ENCODE results near the gene FHIT. TPM values are rescaled to one million over a fixed set of nuclear protein-coding genes. Genes with fewer than 3 reads are reported as not detected.
A peak's percentile ranks its signal among the peaks of the same experiment; 100 is the strongest.

The FHIT gene
- total and polyA plus RNA-seq, 4 donors = 6.9 to 16.5 (median 9.9) TPM

DNA sequence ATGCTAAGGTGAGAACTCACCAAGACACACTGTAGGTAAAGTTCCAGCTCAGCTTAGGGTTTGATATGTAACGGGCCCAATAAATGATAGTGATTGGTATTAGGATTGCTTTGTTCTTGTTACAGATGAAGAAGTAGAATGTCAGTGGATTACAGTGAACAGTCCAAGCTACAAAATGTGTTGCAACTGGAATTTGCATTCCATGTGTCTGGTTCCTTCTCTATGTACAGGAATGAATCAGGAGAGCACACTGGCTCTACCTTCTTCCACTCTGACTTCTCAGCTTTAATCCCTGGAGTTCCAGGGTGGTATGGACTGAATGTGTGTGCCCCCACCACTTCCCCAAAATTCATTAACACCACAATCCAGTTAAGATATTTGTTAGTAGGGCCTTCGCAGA is 1471.0 kb downstream of the FHIT start:
- H3K4me3 ChIP-seq (ENCODE audit: low read depth, low read length) = no peak overlapping the region
- WGBS (ENCODE audit: insufficient coverage) = 86% methylated on average over 1 of the region's 2 CpGs
- no peaks in the 10 kb centered on the region for H3K4me1 ChIP-seq (ENCODE audit: control insufficient read depth, insufficient read depth, low read length)
- no peaks in the 10 kb centered on the region for H3K36me3 ChIP-seq (ENCODE audit: control insufficient read depth, insufficient read depth, low read length)
- no peak overlapping the region for H3K27ac ChIP-seq (ENCODE audit: low read depth, low read length)
- no peaks in the 10 kb centered on the region for H3K9me3 ChIP-seq (ENCODE audit: control insufficient read depth, insufficient read depth, low read length)
- no peak for DNase-seq (ENCODE audit: low read depth in 4 of 6, low spot score in 6 of 6)
- no peaks in the 10 kb centered on the region for H3K27me3 ChIP-seq (ENCODE audit: control insufficient read depth, insufficient read depth, low read length)

DNA sequence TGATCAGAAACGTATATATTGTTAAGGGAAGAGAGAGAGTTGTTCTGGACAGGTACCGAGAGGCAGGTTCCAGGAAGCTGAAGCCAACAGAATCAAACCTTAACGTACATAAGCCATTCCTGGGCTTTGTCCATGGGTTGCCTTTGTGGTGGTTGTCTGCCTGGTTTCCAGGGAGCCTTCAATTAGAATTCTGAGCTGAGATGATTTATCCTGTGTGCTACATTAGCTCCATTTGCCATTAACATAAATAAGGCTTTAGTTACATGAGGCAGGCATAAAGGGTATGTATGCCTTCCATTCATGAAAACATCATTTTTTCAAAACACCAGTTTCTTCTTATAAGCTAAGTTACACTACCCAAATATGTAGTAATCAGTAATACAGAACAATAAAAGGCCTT is 1472.0 kb downstream of the FHIT start:
- DNase-seq (ENCODE audit: low read depth in 4 of 6, low spot score in 6 of 6) = no peak
- no peak overlapping the region for H3K4me3 ChIP-seq (ENCODE audit: low read depth, low read length)
- no peaks in the 10 kb centered on the region for H3K4me1 ChIP-seq (ENCODE audit: control insufficient read depth, insufficient read depth, low read length)
- no peaks in the 10 kb centered on the region for H3K9me3 ChIP-seq (ENCODE audit: control insufficient read depth, insufficient read depth, low read length)
- no peaks in the 10 kb centered on the region for H3K27me3 ChIP-seq (ENCODE audit: control insufficient read depth, insufficient read depth, low read length)
- H3K27ac ChIP-seq (ENCODE audit: low read depth, low read length) = no peak overlapping the region
- WGBS (ENCODE audit: insufficient coverage) = 88% methylated on average over 1 of the region's 3 CpGs
- no peaks in the 10 kb centered on the region for H3K36me3 ChIP-seq (ENCODE audit: control insufficient read depth, insufficient read depth, low read length)

DNA sequence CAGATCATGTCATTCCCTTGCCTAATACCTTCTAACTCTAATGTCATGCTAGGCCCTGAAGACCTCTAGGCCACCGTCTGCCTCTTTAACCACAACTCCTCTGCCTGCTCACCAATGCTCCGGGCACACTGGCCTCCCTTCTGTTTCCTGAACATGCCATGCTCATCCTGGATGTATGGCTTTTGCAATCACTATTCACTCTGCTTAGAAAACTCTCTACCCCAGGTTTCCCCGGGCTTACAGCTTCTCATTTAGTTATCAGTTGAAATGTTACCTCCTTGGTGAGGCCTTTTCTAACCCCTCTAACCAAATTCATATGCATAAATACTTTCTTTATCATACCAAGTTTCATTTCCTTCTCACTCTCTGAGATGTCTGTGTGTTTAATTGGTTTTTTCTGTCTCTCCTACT is 1473.6 kb downstream of the FHIT start:
- Histone ChIP-seq H3K27me3 (ENCODE audit: control insufficient read depth, insufficient read depth, low read length) (no peaks in the 10 kb centered on the region), H3K36me3 (ENCODE audit: control insufficient read depth, insufficient read depth, low read length) (no peaks in the 10 kb centered on the region), H3K4me3 (ENCODE audit: low read depth, low read length) (no peak overlapping the region), H3K4me1 (ENCODE audit: control insufficient read depth, insufficient read depth, low read length) (no peaks in the 10 kb centered on the region), H3K9me3 (ENCODE audit: control insufficient read depth, insufficient read depth, low read length) (no peaks in the 10 kb centered on the region), H3K27ac (ENCODE audit: low read depth, low read length) (no peak overlapping the region)
- WGBS (ENCODE audit: insufficient coverage) = 91% methylated on average over 2 of the region's 3 CpGs
- DNase-seq (ENCODE audit: low read depth in 4 of 6, low spot score in 6 of 6) = no peak

DNA sequence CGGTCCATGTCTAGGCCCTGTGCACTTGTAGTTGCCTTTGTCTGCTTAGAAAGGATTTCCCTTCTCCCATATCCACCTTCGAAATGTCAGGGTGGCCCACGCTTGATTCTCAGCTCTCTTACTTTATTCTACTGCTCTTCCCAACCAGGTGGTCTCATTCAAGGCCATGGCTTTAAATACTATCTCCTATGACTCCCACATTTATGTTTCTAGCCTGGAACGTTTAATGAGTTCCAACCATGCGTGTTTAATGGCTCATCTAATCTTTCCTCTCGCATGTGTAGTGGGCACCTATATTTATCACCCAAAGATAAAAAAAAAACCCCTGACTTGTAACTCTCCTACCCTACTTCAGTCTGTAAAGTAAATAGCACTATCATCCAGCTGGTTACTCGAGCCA is 1474.2 kb downstream of the FHIT start:
- Histone ChIP-seq H3K36me3 (ENCODE audit: control insufficient read depth, insufficient read depth, low read length) (no peaks in the 10 kb centered on the region), H3K4me1 (ENCODE audit: control insufficient read depth, insufficient read depth, low read length) (no peaks in the 10 kb centered on the region), H3K4me3 (ENCODE audit: low read depth, low read length) (no peak overlapping the region), H3K27ac (ENCODE audit: low read depth, low read length) (no peak overlapping the region), H3K27me3 (ENCODE audit: control insufficient read depth, insufficient read depth, low read length) (no peaks in the 10 kb centered on the region), H3K9me3 (ENCODE audit: control insufficient read depth, insufficient read depth, low read length) (no peaks in the 10 kb centered on the region)
- no peak for DNase-seq (ENCODE audit: low read depth in 4 of 6, low spot score in 6 of 6)
- WGBS (ENCODE audit: insufficient coverage) = 90% methylated on average over 7 of the region's 7 CpGs

DNA sequence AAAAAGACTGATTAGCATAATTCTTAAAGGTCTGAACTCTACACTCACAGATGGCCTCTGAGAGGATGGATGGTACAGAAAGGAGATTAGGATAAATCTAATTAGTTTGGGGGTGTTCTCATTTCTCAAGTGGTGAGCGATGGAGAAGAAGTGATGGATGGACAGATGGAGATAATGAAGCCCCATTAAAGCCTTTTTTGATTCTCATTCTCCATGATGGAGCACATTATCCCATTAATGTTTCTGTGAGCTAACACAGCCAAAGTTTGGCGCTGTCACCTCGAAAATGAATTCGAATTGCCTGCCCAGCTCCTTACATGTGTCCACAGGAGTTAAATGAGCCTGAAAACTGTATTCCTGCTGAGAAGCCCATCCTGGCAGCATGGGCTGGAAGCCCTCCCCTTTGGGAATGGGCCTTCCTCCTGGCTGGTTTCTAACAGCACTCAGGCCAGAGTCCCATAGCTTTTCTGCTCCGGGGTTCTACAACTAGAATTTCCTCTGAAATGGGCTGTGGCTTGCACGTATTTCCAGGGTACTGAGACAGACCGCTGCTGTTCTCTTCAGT is 1475.4 kb downstream of the FHIT start:
- Histone ChIP-seq H3K27ac (ENCODE audit: low read depth, low read length) (no peak overlapping the region), H3K36me3 (ENCODE audit: control insufficient read depth, insufficient read depth, low read length) (no peaks in the 10 kb centered on the region), H3K27me3 (ENCODE audit: control insufficient read depth, insufficient read depth, low read length) (no peaks in the 10 kb centered on the region), H3K4me3 (ENCODE audit: low read depth, low read length) (no peak overlapping the region), H3K9me3 (ENCODE audit: control insufficient read depth, insufficient read depth, low read length) (no peaks in the 10 kb centered on the region), H3K4me1 (ENCODE audit: control insufficient read depth, insufficient read depth, low read length) (no peaks in the 10 kb centered on the region)
- 48% methylated on average over 6 of the region's 7 CpGs for WGBS (ENCODE audit: insufficient coverage)
- DNase-seq (ENCODE audit: low read depth in 4 of 6, low spot score in 6 of 6) = peak in 1 of 6 donors; percentile 77

DNA sequence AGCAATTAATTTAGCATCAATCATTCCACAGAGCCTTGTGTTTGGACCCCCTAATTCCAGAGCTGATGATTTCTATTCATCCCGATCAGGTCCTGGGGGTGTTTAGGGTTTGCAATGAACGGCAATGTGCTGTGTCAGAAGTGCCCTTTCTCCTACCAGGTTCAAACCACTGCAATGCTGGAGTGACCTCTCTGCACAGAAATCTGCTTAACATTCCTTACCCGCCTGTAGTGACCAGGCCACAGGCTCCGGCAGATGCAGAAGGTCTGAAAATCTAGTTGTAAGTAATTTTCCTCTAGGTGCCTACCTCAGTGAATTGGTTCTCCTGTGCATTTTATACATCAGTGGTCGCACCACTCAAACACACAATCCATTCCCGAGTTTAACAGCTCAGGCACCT is 1476.1 kb downstream of the FHIT start:
- no peaks in the 10 kb centered on the region for H3K9me3 ChIP-seq (ENCODE audit: control insufficient read depth, insufficient read depth, low read length)
- H3K27ac ChIP-seq (ENCODE audit: low read depth, low read length) = no peak overlapping the region
- 86% methylated on average over 4 of the region's 6 CpGs for WGBS (ENCODE audit: insufficient coverage)
- H3K4me1 ChIP-seq (ENCODE audit: control insufficient read depth, insufficient read depth, low read length) = no peaks in the 10 kb centered on the region
- no peaks in the 10 kb centered on the region for H3K36me3 ChIP-seq (ENCODE audit: control insufficient read depth, insufficient read depth, low read length)
- H3K27me3 ChIP-seq (ENCODE audit: control insufficient read depth, insufficient read depth, low read length) = no peaks in the 10 kb centered on the region
- DNase-seq (ENCODE audit: low read depth in 4 of 6, low spot score in 6 of 6) = peak in 1 of 6 donors; percentile 38
- H3K4me3 ChIP-seq (ENCODE audit: low read depth, low read length) = no peak overlapping the region

DNA sequence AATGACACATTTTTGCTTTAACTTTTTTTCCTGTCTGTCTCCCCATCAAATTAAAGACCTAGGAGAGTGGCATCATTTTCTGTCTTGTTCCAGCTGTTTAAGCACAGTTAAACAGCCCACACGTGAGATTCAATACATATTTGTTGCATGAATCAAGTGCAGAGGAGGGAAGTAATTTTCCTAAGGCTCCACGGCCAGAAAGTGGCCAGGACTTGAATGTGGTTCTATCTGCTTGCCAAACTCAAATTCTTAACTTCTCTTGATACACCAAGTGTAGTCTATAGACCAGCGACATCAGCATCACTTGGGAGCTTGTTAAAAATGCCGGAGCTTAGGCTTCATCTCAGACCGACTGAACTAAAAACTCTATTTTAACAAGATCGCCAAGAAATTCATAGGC is 1476.6 kb downstream of the FHIT start:
- Histone ChIP-seq H3K27ac (ENCODE audit: low read depth, low read length) (no peak overlapping the region), H3K4me3 (ENCODE audit: low read depth, low read length) (no peak overlapping the region), H3K27me3 (ENCODE audit: control insufficient read depth, insufficient read depth, low read length) (no peaks in the 10 kb centered on the region), H3K4me1 (ENCODE audit: control insufficient read depth, insufficient read depth, low read length) (no peaks in the 10 kb centered on the region), H3K9me3 (ENCODE audit: control insufficient read depth, insufficient read depth, low read length) (no peaks in the 10 kb centered on the region), H3K36me3 (ENCODE audit: control insufficient read depth, insufficient read depth, low read length) (no peaks in the 10 kb centered on the region)
- no peak for DNase-seq (ENCODE audit: low read depth in 4 of 6, low spot score in 6 of 6)
- 58% methylated on average over 3 of the region's 6 CpGs for WGBS (ENCODE audit: insufficient coverage)

- H3K36me3 ChIP-seq (ENCODE audit: control insufficient read depth, insufficient read depth, low read length) = no peaks in the 10 kb centered on the region
- H3K27ac ChIP-seq (ENCODE audit: low read depth, low read length) = no peak overlapping the region
- WGBS (ENCODE audit: insufficient coverage) = 53% methylated on average over 3 of the region's 6 CpGs
- no peak overlapping the region for H3K4me3 ChIP-seq (ENCODE audit: low read depth, low read length)
- no peaks in the 10 kb centered on the region for H3K4me1 ChIP-seq (ENCODE audit: control insufficient read depth, insufficient read depth, low read length)
- no peaks in the 10 kb centered on the region for H3K9me3 ChIP-seq (ENCODE audit: control insufficient read depth, insufficient read depth, low read length)
- no peaks in the 10 kb centered on the region for H3K27me3 ChIP-seq (ENCODE audit: control insufficient read depth, insufficient read depth, low read length)
- DNase-seq (ENCODE audit: low read depth in 4 of 6, low spot score in 6 of 6) = peak in 5 of 6 donors; percentile 13 to 81 (median 43)
Measured at GRCh38 chr3:59774000-59774399, 1477.3 kb downstream of the FHIT start.

DNA sequence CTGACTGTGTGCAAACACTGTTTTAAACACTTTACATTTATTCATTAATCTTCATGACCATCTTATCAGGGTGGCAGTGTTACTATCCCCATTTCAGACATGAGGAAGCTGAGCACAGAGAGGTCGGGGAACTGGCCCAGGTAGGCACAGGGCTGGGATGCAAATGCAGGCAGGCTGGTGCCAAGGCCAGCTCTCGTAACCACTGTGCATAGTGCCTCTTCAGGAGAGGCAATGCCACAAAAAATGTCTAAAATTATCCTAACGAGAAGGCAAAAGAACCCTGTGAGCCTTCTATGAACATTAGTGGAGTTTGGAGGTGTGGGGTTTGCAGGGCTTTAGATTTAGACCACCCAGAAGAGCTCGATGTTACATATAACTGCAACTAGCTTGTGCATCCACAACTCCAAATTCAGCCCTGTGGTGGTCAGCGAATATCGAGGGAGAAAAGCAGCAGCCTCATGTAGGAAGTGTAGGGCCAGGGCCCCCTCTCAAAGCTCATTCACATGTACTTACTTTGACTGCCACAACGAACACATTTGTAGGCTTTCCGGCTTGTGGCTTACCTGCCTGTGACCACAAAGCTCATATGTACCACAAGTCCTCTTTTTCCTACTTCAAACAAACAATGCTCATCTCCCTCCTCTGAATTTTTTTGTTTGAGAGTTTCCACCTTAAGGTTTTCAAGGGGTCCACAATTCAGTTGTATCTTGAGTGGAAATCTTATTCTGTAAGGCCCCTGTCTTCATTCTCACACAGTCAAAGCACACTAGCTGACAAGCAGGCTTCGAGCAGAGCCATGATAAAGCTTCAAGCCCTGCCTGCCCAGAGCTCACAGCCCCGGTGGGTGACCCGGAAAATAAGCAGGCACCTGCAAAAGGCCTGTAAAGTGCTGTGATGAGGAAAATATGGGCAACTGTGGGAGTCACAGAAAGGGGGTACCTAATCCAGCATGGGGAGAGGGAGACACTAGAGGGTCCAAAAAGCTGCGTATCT is 1478.5 kb downstream of the FHIT start:
- Histone ChIP-seq H3K4me3 (ENCODE audit: low read depth, low read length) (no peak overlapping the region), H3K27me3 (ENCODE audit: control insufficient read depth, insufficient read depth, low read length) (no peaks in the 10 kb centered on the region), H3K9me3 (ENCODE audit: control insufficient read depth, insufficient read depth, low read length) (no peaks in the 10 kb centered on the region), H3K4me1 (ENCODE audit: control insufficient read depth, insufficient read depth, low read length) (no peaks in the 10 kb centered on the region), H3K36me3 (ENCODE audit: control insufficient read depth, insufficient read depth, low read length) (no peaks in the 10 kb centered on the region), H3K27ac (ENCODE audit: low read depth, low read length) (no peak overlapping the region)
- peak in 1 of 6 donors; percentile 27 for DNase-seq (ENCODE audit: low read depth in 4 of 6, low spot score in 6 of 6)
- whole genome bisulfite sequencing (ENCODE audit: insufficient coverage) = 74% methylated on average over 10 of the region's 12 CpGs

- no peak overlapping the region for H3K4me3 ChIP-seq (ENCODE audit: low read depth, low read length)
- no peaks in the 10 kb centered on the region for H3K4me1 ChIP-seq (ENCODE audit: control insufficient read depth, insufficient read depth, low read length)
- H3K27ac ChIP-seq (ENCODE audit: low read depth, low read length) = no peak overlapping the region
- H3K27me3 ChIP-seq (ENCODE audit: control insufficient read depth, insufficient read depth, low read length) = no peaks in the 10 kb centered on the region
- DNase-seq (ENCODE audit: low read depth in 4 of 6, low spot score in 6 of 6) = no peak
- no peaks in the 10 kb centered on the region for H3K36me3 ChIP-seq (ENCODE audit: control insufficient read depth, insufficient read depth, low read length)
- WGBS (ENCODE audit: insufficient coverage) = 86% methylated on average over 2 of the region's 3 CpGs
- no peaks in the 10 kb centered on the region for H3K9me3 ChIP-seq (ENCODE audit: control insufficient read depth, insufficient read depth, low read length)
Measured at GRCh38 chr3:59771768-59772181, 1479.5 kb downstream of the FHIT start.

Measured in spinal cord (tissue), 10 donors.